Left ventricle myocardium inferior (tissue), 1 donor: Measurements from ENCODE around the gene CRAT. TPM values are rescaled to one million over a fixed set of nuclear protein-coding genes. Genes with fewer than 3 reads are reported as not detected.
A peak's percentile ranks its signal among the peaks of the same experiment; 100 is the strongest.

Source experiments
- DNase-seq: peaks from one replicate; pipeline ENCODE4 v3.0.0-alpha.2; 2020
- H3K27ac ChIP-seq: fragments of 200-600 bp; replicated peaks from 2 replicates; pipeline ENCODE4 v1.8.0; 2021
- H3K27me3 ChIP-seq: fragments of 200-600 bp; 2 replicates; pipeline ENCODE4 v1.8.0; 2021; ENCODE audit warnings: low read depth
- H3K36me3 ChIP-seq: fragments of 200-600 bp; 2 replicates; pipeline ENCODE4 v1.8.0; 2021
- H3K4me1 ChIP-seq: fragments of 200-600 bp; 2 replicates; pipeline ENCODE4 v1.8.0; 2021
- H3K4me3 ChIP-seq: fragments of 200-600 bp; 2 replicates; pipeline ENCODE4 v1.8.0; 2021; ENCODE audit warnings: mild to moderate bottlenecking, moderate library complexity
- H3K9me3 ChIP-seq: fragments of 200-600 bp; replicated peaks from 2 replicates; pipeline ENCODE4 v1.8.0; 2021
- CTCF ChIP-seq: fragments of 200-600 bp; IDR thresholded peaks from 2 replicates; pipeline ENCODE4 v1.8.0; 2021; ENCODE audit warnings: antibody characterized with exemption, mild to moderate bottlenecking, borderline replicate concordance
- intact Hi-C: fragments of 100-400 bp; cut with micrococcal nuclease; formaldehyde crosslinking; loops from one replicate; pipeline ENCODE4 v1.11.0; 2022
- total RNA-seq: library from RNA; stranded (reverse); fragmentation: NEBNext Ultra II Directional; extraction: Animal tissue kit (Norgen Biotek cat#: 25700); gene quantifications from one replicate; pipeline ENCODE4 v1.2.1, GENCODE V29; 2021
- donor health status: DM: no; HTN: yes; CAD: no; lungs with severe emphysema.

The CRAT gene
- total RNA-seq, 1 donor from 2014 or later: 85.3 TPM

- H3K27ac ChIP-seq: peak overlapping the region; percentile 92
- H3K9me3 ChIP-seq: no peaks in the 10 kb centered on the region
- intact Hi-C loops: no loop called here
- peaks cover 49% of the 10 kb centered on the region for H3K36me3 ChIP-seq
- TF ChIP-seq CTCF: no peak
- no peaks in the 10 kb centered on the region for H3K27me3 ChIP-seq
- peaks cover 22% of the 10 kb centered on the region for H3K4me1 ChIP-seq
- DNase-seq: no peak
- H3K4me3 ChIP-seq: peak overlapping the region; percentile 9
These were observed 40.5 kb downstream of the CRAT start for GRCh38 chr9:129069862-129070641.

GRCh38 chr9:129068990-129069861, 41.4 kb downstream of the CRAT start:
- intact Hi-C loops: no loop called here
- Histone ChIP-seq H3K9me3 (no peaks in the 10 kb centered on the region), H3K27ac (peak overlapping the region; percentile 92), H3K4me3 (peak overlapping the region; percentile 40), H3K4me1 (peaks cover 22% of the 10 kb centered on the region), H3K27me3 (no peaks in the 10 kb centered on the region), H3K36me3 (peaks cover 56% of the 10 kb centered on the region)
- peak; percentile 29 for TF ChIP-seq CTCF
- peak; percentile 83 for DNase-seq

- DNase-seq: no peak
- H3K36me3 ChIP-seq: peaks cover 66% of the 10 kb centered on the region
- H3K27me3 ChIP-seq: no peaks in the 10 kb centered on the region
- H3K9me3 ChIP-seq: no peaks in the 10 kb centered on the region
- no peak overlapping the region for H3K4me3 ChIP-seq
- H3K27ac ChIP-seq: peak overlapping the region; percentile 92
- H3K4me1 ChIP-seq: peaks cover 22% of the 10 kb centered on the region
- intact Hi-C loops: no loop called here
- TF ChIP-seq CTCF: no peak
These were observed 42.5 kb downstream of the CRAT start for GRCh38 chr9:129068110-129068509.

GRCh38 chr9:129064499-129064908, 46.1 kb downstream of the CRAT start:
- TF ChIP-seq CTCF: no peak
- Histone ChIP-seq H3K27me3 (no peaks in the 10 kb centered on the region), H3K4me3 (no peak overlapping the region), H3K9me3 (no peaks in the 10 kb centered on the region), H3K36me3 (peaks cover 88% of the 10 kb centered on the region), H3K4me1 (peaks cover 13% of the 10 kb centered on the region), H3K27ac (no peak overlapping the region)
- DNase-seq: no peak
- intact Hi-C loops: no loop called here

- Histone ChIP-seq H3K4me1 (no peaks in the 10 kb centered on the region), H3K4me3 (no peak overlapping the region), H3K9me3 (no peaks in the 10 kb centered on the region), H3K27ac (no peak overlapping the region), H3K36me3 (peaks cover 86% of the 10 kb centered on the region), H3K27me3 (no peaks in the 10 kb centered on the region)
- intact Hi-C loops: no loop called here
- TF ChIP-seq CTCF: no peak
- no peak for DNase-seq
These were observed 47.5 kb downstream of the CRAT start for GRCh38 chr9:129063061-129063460.
